Eye (tissue), 1 donor: ENCODE data around the gene CGNL1.
A peak's percentile ranks its signal among the peaks of the same experiment; 100 is the strongest.

Experiments
- DNase-seq: peaks from one replicate; pipeline ENCODE4 v3.0.0-alpha.2; 2015

Gene CGNL1

DNA sequence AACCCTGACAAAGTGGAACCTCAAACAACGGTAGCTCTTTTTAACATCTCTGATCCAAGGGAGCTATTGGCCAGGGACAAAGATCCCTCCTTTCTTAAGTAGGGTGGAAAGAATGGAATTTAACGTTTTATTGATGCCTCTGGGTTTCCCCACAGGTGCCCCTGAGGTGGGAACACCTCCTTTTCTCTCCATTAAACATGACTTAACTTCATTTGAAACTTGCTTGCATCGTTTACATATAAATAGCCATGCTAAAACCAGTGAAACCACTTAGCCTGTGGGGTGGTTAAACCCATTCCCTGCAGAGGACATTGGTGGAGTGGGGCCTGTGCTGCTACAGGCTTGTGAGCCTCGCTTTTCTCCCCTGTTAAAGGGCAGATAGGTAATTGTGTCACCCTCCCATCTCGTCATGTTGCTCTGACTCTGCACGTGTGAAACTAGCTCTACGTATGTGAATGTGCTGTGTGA is 9.7 kb downstream of the CGNL1 start:
- DNase-seq = no peak

DNA sequence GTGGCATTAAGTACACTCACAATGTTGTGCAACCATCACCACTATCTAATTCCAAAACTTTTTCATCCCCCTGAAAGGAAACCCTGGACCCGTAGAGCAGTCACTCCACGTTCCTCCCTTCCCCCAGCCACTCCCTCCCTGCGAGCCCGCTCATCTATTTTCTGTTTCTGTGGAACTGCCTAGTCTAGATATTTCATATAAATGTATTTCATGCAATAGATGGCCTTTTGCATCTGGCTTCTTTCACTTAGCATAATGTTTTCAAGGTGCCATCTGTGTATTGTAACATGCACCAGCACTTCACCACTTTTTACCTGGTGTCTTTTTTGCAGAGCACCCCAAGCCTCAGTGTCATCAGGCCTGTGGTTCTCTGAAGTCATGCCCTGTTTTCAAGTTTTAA is 10.7 kb downstream of the CGNL1 start:
- DNase-seq = no peak

DNA sequence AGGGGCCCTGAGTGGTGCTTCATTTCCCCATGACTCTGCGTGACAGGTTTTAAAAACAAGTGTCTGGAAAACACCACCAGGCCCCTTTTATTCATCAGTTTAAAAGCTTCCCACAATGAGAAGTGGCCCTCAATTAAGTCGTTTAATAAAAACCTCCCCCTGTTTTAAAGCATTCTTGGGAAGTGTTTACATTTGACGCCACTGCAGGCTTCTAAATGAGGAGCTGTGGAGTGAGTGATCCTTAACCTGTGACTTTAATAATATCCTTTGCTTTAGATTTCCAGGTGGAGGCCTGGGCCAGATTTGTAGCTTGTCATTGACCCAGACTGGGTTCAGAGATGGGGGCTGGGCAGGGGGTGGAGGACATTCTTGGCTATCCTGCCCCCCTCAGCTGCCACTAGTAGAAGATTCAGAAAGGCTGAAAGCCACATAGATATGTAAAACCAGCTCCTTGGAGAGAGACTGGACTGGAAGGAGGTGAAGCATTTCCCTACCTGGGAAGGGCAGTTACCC is 11.3 kb downstream of the CGNL1 start:
- DNase-seq = no peak

DNA sequence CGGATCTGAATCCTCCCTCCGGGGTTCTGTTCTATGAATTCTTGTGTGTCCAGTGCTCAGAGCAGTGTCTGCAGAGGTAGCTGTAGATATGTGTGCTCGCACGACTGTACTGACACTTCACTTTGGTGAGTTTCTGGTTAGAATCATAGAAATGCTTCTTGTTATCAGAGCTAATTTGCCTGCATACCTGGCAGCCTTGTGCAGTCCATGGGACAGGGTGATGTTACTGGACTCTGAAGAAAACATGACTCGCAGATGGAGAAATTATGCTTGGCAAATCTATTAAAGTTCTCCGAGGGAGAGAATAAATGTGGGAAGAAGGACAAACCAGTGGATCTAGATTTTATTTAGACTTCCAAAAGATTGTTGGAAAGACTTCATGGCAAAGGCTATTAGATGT is 12.2 kb downstream of the CGNL1 start:
- no peak for DNase-seq

DNA sequence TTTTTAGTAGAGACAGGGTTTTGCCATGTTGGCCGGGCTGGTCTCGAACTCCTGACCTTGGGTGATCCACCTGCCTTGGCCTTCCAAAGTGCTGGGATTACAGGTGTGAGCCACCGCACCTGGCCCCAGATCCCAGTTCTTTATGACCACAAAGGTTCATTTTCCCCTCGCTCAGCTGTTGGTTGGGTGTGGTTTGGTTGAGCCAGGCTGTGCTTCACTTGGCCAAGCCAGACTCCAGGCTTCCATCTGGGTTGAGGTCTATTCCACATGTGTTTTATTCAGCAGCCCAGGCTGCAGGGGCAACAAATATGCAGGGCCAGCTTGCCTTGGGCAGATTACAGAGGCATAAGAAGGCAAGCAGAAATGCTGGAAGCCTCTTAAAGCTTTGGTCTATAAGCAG is 13.7 kb downstream of the CGNL1 start:
- no peak for DNase-seq

DNA sequence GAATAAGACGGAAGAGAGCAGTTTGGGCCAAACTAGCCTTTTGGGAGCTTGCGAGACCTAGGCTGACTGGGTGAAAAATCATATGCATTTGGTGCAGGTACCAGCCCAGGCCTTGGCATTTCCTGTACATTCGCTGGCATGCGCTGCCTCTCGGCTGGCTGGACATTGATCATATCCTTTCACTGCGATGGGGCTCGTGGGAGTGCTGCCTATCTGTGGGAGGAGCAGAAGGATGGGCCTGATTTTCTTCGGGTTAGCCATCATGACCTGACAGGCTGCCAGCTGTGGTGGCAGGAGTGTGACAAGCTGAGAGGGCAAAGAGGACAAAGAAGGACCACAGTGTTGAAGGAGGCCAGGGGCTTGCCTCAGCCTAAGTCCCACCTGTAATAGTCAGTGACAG is 14.3 kb downstream of the CGNL1 start:
- DNase-seq = no peak

DNA sequence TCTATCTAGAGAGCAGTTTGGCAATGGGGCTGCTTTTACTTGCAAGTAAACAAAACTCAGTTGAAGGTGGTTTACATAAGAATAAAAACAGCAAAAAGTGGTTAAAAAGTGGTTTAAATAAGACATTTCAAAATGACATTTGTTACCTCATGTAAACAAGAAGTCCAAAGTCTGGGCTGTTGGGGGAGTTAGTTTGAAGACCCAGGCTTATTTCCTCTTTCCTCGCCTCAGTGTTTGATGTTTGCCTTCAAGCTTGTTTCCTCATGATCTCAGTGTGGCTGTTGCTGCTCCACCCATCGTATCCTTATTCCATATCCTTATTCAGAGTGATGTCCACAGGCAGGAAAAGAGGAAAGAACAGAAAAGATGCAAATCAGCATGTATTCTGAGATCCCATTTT is 15.2 kb downstream of the CGNL1 start:
- DNase-seq = no peak

DNA sequence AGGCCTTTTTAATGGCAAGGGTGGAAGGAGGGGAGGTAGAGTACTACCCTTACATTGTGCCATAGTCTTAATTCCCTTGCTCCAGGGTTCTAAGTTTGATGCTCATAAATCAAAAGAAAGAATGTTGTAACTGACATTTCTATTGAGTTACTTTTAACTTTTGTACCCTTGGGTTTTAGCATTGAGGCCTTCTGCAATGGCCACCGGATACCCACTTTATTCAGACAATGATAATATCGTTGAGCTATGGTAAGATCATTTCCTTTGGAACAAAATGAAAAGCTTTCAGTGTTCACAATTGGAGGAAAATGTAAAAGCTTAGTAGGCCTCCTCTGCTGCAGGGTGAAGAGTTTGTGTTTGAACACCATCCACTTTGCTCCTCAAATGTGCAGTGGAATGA is 16.8 kb downstream of the CGNL1 start:
- no peak for DNase-seq

DNA sequence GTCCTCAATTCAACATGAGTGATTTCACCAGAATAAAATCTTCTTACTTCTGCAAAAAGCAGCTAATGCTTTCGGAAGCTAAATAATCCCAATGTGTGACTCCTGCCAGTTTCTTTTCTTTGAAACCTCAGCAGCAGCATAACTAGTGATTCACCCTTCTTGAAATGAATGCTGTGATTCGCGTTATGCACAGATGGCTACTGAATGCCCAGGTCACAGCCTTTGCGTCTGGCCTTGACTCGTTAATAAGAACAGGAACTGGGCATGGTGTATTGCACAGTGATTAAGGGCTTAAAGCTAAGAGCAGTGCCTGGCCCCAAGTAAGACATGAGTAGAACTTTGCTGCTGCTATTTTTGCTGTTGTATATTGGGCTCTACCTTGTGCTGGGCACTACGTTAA is 19.0 kb downstream of the CGNL1 start:
- DNase-seq = peak; percentile 58

DNA sequence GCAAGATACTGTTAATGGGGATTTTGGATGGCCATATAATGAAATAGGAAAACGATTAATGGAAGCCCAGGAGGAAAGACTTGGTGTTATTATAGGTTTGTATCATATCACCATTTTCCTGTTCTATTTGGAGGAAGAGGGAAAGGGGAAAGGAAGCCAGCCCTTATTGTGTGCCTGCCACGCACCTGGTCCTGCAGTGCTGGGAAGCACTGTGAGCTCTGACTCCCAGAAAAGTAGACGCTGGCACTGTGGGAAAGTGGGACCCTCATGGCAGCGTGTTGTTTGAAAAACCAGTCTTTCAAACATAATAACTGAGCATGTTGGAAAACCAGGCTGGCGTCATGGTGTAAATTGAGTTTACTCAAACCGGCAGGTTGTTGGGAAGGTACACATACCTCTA is 22.0 kb downstream of the CGNL1 start:
- no peak for DNase-seq

DNA sequence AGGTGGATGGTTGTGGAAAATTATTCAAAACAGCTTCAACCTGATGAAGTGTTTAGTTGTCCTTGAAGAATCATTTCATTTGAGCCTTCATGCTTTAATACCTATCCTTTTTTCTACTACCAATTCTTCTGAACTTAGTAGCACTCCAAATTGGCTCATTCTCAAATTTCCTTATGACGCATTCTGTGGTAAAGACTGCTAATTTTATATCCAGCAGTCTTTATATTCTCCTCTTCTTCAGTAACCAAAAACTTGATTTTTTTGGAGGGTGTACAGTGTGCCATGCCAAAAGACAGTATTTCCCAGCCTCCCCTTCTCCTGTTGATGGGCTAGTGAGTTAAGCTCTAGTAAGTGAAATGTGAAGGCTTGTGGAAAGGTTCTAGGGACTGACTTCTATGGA is 25.2 kb downstream of the CGNL1 start:
- DNase-seq = no peak

DNA sequence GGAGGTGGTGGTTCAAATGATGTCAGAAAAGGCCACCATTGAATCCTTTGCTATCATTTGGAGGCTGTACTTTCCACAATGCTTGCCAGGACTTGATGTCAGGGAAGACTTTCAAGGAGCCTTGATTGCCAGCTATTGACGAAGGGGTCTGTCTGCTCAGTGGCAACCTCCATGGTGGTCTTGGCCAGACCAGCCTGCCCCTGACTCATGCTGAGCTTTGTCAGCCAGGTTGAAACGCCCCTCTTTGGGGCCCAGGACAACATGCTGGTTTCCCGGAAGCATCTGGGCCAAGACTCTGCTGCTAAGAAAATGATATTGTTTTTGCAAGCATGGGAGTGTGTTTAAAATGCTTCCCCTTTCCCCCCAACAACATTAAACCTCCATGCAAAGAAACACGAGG is 26.7 kb downstream of the CGNL1 start:
- DNase-seq = peak; percentile 57

DNA sequence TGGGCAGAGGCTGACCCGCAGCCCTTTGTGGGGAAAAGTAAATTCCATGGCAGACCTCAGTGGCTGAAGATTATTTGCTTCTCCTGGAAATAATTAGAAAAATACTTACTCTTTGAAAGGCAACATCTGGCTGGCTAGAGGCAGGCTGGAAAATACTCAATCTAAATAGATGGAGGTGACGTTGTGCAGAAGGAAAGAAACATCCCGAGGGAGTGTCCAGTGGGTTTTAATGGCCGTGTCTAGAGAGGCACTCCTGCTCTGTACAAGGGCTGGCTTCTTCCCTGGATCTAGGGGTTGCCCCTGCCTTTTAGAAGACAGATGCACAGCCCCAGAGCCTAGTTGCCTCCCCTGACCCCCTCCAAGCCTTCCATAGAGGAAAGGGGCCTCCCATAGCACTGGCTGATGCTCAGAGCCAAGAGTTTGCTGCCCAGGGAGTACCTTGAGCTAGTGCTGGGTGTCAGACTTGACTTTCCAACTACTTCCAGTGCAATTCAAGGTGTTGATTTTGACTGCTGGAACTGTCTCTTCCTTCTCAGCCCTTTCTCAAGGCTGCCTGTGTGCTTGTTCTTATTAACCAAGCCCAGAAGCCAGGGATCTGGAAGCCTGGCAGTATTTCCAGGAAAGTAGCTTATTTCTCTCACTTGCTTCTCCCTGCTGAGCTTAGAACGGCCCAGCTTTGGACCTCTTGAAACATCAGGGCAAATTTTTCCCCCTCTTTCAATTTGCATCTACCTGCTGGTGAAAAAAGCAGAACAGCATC is 27.4 kb downstream of the CGNL1 start:
- DNase-seq = peak; percentile 47

DNA sequence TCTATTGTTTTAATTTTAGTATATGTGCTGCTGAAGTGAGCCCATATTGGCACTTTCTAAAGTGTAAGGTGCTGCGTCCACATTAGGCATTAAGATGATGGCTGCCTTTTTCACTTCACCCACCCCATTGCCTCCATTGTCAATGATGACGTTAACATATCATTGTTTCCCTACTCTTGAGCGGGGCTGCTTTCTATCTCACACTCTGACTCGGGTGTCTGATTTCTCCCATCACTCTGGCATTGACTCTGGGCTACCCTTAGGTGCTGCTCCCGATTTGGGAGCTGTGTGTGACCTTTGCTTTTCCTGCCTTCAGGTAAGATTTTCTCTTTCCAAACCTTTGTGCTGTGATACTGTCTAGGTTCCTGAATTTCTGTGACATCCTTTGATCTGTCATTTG is 28.8 kb downstream of the CGNL1 start:
- no peak for DNase-seq

DNA sequence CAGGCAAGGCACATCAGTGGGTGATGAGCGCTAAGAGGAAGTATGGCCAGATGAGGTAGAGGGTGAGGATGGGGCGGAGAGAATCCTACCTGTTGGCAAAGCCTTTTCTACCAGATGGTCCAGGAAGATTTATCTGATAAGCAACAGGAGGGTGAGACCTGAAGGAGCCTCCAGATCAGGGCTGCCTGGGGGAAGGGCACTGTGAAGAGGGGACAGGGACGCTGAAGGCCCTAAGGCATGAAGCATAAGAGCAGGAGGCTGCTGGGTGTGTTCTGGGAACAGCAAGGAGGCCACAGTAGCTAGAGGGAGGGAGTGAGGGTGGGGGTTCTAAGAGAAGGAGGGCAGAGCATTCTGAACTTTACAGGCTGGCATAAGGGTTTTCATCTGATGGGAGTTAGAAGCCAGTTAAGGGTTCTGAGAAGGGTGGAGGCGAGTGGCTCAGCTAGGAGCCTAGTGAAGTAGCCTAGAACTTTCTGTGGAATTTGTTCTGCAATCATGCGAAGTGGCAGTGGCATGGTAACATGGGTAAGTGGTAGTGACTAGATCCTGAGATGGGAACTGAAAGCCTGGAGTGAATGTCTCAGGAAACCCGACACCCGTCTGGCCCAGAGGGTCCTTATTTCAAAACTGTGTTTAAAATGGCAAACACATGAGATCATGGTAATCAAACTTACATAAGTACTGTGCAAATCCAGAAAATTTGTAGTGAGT is 29.9 kb downstream of the CGNL1 start:
- DNase-seq = no peak

DNA sequence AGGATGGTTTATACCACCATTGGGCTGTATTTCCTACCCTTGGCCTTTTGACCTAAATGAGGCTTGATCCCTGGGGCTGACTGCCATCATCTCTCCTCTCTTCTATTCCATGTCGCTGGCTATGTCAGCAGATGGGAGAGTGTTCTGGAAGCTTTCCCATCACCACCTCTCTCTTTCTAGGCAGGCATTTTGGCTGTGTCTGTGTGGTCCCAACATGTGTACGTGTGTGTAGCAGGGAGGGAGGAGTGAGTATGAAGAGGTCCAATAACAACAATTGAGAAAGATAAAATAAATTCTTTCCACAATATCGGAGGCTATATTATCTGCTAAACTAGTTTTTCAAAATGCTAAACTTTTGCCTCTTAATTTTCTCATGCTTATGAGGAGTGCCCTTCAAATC is 34.1 kb downstream of the CGNL1 start:
- no peak for DNase-seq

DNA sequence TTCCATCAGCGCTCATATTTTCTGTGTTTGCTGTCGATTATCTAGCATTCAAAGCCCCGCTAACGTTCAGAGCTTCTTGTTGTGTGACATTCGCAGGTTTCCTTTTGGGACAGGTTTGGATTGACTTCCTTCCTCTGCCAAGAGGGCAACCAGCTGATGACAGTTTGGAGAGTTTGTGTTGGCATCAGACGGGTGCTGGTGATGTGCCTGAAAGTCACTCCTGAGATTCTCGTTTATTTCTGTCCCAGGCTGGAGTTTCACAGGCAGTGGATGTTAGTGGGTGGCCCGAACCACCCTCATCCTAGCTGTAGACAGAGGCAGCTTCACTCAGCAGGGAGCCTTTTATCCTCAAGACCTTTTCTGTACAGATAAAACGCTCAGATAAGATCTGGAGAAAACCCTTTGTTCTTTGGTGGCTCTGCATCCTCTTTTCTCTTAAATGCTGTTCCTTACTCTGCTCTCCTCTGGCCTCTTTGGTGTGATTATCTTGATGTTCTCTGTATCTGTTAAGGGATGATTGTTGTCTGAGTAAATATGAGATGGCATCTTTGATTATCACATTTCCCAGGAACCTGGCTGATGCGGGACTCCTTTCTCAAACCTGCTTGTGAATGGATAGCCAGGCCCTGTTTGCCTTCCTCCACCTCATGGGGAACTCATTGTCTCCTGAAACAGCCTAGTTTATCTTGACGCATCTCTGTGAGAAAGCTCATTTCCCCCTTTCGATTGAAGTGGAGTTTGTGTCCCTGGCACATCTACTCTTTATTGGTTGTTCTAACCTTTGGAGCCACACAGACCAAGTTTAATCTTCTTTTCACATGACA is 35.9 kb downstream of the CGNL1 start:
- DNase-seq = no peak

DNA sequence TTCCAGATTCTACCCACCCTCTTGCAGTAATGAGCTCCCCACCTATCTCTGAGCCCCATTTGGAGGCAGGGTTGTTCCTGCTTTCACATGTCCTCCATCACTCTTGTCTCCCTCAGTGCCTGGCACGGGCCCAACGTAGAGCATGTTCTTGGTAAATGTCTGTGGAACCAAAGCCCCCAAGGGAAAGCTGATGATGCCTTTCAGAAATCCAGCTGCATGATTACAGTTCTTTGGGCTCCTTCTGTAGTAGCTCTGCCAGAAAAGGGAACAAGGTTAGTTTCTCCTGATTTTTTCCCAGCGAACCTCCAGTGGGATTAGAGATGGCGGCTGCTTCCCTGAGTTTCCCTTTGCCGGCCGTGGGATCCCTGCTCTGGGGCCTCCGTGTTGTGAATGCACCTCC is 39.3 kb downstream of the CGNL1 start:
- no peak for DNase-seq

DNA sequence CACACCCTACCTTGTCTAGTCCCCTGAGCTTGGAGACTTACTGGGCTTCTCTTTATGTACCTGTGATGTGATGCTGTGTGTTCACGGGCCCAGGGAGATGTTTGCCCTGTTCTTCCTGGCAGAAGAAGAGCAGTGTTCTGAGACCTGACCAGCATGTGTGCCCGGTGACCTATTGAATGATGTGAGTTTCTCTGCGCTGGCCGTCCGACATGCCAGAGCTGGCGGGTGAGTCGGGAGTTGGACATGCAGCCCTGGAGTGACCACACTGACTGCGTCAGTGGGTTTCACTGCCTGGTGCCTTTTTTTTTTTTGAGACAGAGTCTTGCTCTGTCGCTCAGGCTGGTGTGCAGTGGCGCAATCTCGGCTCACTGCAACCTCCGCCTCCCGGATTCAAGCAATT is 42.3 kb downstream of the CGNL1 start:
- DNase-seq = no peak

DNA sequence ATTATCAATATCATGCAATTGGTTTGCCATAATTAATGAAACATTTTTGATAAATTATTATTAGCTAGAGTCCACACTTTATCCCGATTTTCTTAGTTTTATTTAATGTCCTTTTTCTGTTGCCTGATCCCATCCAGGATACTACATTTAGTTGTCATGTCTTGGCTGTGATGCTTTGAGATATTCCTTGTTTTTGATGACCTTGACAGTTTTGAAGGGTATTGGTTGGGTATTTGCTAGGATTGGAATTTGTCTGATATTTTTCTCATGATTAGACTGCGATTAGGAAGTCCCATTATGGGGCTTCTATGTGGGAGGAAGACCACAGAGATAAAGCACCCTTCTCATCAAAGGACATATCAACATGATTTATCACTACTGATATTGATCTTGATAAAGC is 43.0 kb downstream of the CGNL1 start:
- DNase-seq = no peak

DNA sequence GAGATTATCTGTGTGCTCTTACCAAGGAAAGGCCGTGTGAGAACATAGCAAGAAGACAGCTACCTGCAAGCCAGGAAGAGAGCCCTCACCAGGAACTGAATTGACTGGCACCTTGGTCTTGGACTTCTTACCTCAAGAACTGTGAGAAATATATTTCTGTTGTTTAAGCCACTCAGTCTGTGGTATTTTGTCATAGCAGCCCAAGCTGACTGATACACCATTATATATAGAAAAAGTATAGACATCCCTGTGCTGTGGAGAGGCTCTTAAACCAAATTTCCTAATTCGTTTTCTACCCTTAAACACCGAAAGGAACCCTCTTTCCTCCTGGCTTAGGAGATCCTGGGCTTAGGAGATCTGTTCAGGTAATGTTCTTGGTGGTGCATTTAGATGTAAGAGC is 44.8 kb downstream of the CGNL1 start:
- DNase-seq = no peak

DNA sequence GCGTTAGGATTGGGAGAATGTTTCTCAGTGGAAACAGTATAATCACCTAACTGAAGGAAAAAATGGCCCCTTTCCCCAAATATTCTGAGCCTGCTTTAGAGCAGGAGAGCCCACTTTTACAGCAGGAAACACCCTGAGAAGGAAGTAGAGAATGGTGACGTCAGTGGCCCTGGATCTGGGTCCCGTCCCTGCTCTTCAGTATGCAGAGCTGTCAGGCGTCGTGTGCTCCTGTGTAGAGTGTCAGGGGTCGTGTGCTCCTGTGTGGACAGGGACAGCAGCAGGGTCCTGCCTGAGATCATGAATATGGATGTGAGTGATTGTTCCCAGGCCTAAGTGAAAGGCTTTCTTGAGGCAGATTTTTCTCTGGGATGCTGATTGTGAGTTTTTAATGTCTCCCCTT is 45.2 kb downstream of the CGNL1 start:
- DNase-seq = no peak

DNA sequence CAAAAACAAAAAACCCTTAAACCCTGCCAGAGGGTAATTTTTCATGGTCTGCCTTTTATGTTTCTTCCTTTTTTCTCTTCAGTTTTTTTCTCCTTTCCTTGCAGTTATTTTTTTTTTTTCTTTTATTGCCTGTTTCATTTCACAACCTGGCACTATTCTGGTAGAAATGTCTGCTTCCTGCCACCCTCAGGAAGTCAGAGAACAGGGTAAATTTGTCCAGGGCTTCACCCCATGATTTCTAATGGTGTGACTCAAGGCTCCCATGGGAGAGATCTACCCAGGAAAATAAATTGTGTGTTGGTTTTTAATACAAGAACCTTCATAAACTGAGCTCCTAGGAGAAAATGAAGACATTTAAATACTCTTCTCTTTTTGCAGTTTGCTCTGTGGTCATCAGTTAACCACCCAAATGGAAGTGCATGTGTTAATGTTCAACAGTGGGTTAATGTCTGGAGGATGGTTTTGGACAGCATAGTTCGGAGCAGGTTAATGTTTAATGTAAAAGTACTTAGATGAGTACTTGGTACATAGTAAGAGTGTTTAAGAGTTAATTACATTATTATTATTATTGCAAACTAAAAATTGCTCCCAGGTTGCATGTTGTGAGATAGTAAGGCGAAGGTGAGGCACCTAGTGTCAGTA is 45.9 kb downstream of the CGNL1 start:
- no peak for DNase-seq
